ENCODE data around the gene POLR1F. TPM values are rescaled to one million over a fixed set of nuclear protein-coding genes. Genes with fewer than 3 reads are reported as not detected.

Gene POLR1F
- total RNA-seq, 2 donors from 2014 or later = 15.2 to 19.0 TPM

- Histone ChIP-seq H3K4me3 (ENCODE audit: low read length) (no peak overlapping the region), H3K36me3 (ENCODE audit: control insufficient read depth, insufficient read depth, low read length) (peaks cover 39% of the 10 kb centered on the region), H3K9ac (ENCODE audit: extremely low read depth, low read length, poor library complexity, severe bottlenecking) (no peak overlapping the region), H3K4me1 (ENCODE audit: control insufficient read depth, insufficient read depth, low read length) (peaks cover 8% of the 10 kb centered on the region), H3K27me3 (ENCODE audit: control insufficient read depth, insufficient read depth, low read length, poor library complexity, severe bottlenecking) (no peaks in the 10 kb centered on the region), H3K27ac (ENCODE audit: low read depth, low read length) (no peak overlapping the region), H3K9me3 (ENCODE audit: control insufficient read depth, low read length) (no peaks in the 10 kb centered on the region)
- no peak overlapping the region for H3K4me3 Mint-ChIP-seq
- H3K36me3 Mint-ChIP-seq (ENCODE audit: low read depth) = peaks cover 24% of the 10 kb centered on the region
- no peak overlapping the region for H3K27ac Mint-ChIP-seq
- DNase-seq = no peak
- H3K9me3 Mint-ChIP-seq = no peaks in the 10 kb centered on the region
- TF ChIP-seq, protein P1, sequence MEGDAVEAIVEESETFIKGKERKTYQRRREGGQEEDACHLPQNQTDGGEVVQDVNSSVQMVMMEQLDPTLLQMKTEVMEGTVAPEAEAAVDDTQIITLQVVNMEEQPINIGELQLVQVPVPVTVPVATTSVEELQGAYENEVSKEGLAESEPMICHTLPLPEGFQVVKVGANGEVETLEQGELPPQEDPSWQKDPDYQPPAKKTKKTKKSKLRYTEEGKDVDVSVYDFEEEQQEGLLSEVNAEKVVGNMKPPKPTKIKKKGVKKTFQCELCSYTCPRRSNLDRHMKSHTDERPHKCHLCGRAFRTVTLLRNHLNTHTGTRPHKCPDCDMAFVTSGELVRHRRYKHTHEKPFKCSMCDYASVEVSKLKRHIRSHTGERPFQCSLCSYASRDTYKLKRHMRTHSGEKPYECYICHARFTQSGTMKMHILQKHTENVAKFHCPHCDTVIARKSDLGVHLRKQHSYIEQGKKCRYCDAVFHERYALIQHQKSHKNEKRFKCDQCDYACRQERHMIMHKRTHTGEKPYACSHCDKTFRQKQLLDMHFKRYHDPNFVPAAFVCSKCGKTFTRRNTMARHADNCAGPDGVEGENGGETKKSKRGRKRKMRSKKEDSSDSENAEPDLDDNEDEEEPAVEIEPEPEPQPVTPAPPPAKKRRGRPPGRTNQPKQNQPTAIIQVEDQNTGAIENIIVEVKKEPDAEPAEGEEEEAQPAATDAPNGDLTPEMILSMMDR (conservative IDR thresholded peaks at IDR 0.05) = no peak
- no peaks in the 10 kb centered on the region for H3K27me3 Mint-ChIP-seq (ENCODE audit: insufficient read depth)
- 92 to 93% methylated on average over 1 to 3 of the region's 3 CpGs for WGBS, 2 experiments (ENCODE audit: insufficient coverage in 1 of 2, insufficient read length in 1 of 2)
- H3K4me1 Mint-ChIP-seq = peaks cover 18% of the 10 kb centered on the region
Measured at GRCh38 chr7:19698331-19698730, 10.5 kb downstream of the POLR1F start.

- H3K27me3 ChIP-seq (ENCODE audit: control insufficient read depth, insufficient read depth, low read length, poor library complexity, severe bottlenecking) = no peaks in the 10 kb centered on the region
- H3K9me3 ChIP-seq (ENCODE audit: control insufficient read depth, low read length) = no peaks in the 10 kb centered on the region
- no peak overlapping the region for H3K4me3 ChIP-seq (ENCODE audit: low read length)
- Mint-ChIP-seq H3K9me3 (peaks cover 6% of the 10 kb centered on the region), H3K4me3 (no peak overlapping the region), H3K27ac (no peak overlapping the region), H3K27me3 (ENCODE audit: insufficient read depth) (no peaks in the 10 kb centered on the region), H3K36me3 (ENCODE audit: low read depth) (peaks cover 18% of the 10 kb centered on the region), H3K4me1 (peaks cover 13% of the 10 kb centered on the region)
- peaks cover 7% of the 10 kb centered on the region for H3K4me1 ChIP-seq (ENCODE audit: control insufficient read depth, insufficient read depth, low read length)
- no peak overlapping the region for H3K27ac ChIP-seq (ENCODE audit: low read depth, low read length)
- DNase-seq = no peak
- TF ChIP-seq, protein P1 (conservative IDR thresholded peaks at IDR 0.05) = no peak
- H3K9ac ChIP-seq (ENCODE audit: extremely low read depth, low read length, poor library complexity, severe bottlenecking) = no peak overlapping the region
- peaks cover 29% of the 10 kb centered on the region for H3K36me3 ChIP-seq (ENCODE audit: control insufficient read depth, insufficient read depth, low read length)
Measured at GRCh38 chr7:19696926-19697325, 11.9 kb downstream of the POLR1F start.

DNA sequence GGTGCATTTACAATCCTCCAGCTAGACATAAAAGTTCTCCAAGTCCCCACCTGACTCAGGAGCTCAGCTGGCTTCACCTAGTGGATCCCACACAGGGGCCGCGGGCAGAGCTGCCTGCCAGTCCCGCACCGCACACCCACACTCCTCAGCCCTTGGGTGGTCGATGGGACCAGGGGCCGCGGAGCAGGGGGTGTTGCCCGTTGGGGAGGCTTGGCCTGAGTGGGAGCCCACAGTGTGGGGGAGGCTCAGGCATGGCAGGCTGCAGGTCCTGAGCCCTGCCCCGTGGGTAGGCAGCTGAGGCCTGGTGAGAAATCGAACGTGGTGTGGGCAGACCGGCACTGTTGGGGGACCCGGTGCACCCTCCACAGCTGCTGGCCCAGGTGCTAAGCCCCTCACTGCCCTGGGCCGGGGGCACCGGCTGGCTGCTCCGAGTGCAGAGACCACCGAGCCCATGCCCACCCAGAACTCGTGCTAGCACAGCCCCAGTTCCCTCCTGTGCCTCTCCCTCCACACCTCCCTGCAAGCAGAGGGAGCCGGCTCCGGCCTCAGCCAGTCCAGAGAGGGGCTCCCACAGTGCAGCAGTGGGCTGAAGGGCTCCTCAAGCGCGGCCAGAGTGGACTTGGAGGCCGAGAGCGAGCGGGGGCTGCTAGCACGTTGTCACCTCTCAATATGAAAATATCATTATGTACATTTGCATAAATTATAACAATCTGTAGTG, 16.6 kb downstream of the POLR1F start:
- H3K9me3 ChIP-seq (ENCODE audit: control insufficient read depth, low read length) = no peaks in the 10 kb centered on the region
- DNase-seq = no peak
- H3K4me3 Mint-ChIP-seq = no peak overlapping the region
- TF ChIP-seq, protein P1 (conservative IDR thresholded peaks at IDR 0.05) = no peak
- WGBS, 2 experiments (ENCODE audit: insufficient coverage in 1 of 2, insufficient read length in 1 of 2) = 94% methylated on average over 6 to 25 of the region's 26 CpGs
- H3K36me3 Mint-ChIP-seq (ENCODE audit: low read depth) = peaks cover 8% of the 10 kb centered on the region
- H3K4me1 ChIP-seq (ENCODE audit: control insufficient read depth, insufficient read depth, low read length) = no peaks in the 10 kb centered on the region
- H3K9ac ChIP-seq (ENCODE audit: extremely low read depth, low read length, poor library complexity, severe bottlenecking) = no peak overlapping the region
- peaks cover 22% of the 10 kb centered on the region for H3K9me3 Mint-ChIP-seq
- no peak overlapping the region for H3K27ac ChIP-seq (ENCODE audit: low read depth, low read length)
- H3K27me3 Mint-ChIP-seq (ENCODE audit: insufficient read depth) = no peaks in the 10 kb centered on the region
- H3K36me3 ChIP-seq (ENCODE audit: control insufficient read depth, insufficient read depth, low read length) = peaks cover 9% of the 10 kb centered on the region
- H3K27ac Mint-ChIP-seq = no peak overlapping the region
- no peaks in the 10 kb centered on the region for H3K27me3 ChIP-seq (ENCODE audit: control insufficient read depth, insufficient read depth, low read length, poor library complexity, severe bottlenecking)
- peaks cover 5% of the 10 kb centered on the region for H3K4me1 Mint-ChIP-seq
- no peak overlapping the region for H3K4me3 ChIP-seq (ENCODE audit: low read length)

Measured in endodermal cell (in vitro differentiated cells).